GM12878 (cell line): ENCODE measurements around the gene ST7. TPM values are rescaled to one million over a fixed set of nuclear protein-coding genes. Genes with fewer than 3 reads are reported as not detected.
A peak's percentile ranks its signal among the peaks of the same experiment; 100 is the strongest.

ENCODE experiments used
- ATAC-seq: fragments of 200-7000 bp; cut with Tn5 transposase; 3 replicates; pipeline ENCODE4 v1.9.1; 2020; ENCODE audit warnings: mild to moderate bottlenecking, moderate library complexity
- BruUV-seq: library from RNA; stranded (reverse); fragments of 400-500 nt; replicated peaks from 2 replicates; lab custom pipeline; 2021; lab: Mats Ljungman, UMichigan
- CTCF ChIA-PET: fragments of 300-600 bp; sonication (Branson Sonifier 250); formaldehyde crosslinking; extraction: SDS; loops from one replicate; lab custom pipeline; 2021; ENCODE audit warnings: inconsistent platforms; lab: Yijun Ruan, JAX
- POLR2A ChIA-PET: fragments of 350-600 bp; formaldehyde crosslinking; extraction: SDS; loops from one replicate; lab custom pipeline; 2021; ENCODE audit warnings: inconsistent platforms; lab: Charles Lee
- RAD21 ChIA-PET: fragments of 300-600 bp; sonication (Branson Sonifier 250); formaldehyde crosslinking; loops from one replicate; lab custom pipeline; 2023; ENCODE audit warnings: antibody characterized with exemption; ENCODE audit not compliant: unreplicated experiment; lab: Charles Lee
- SMC1A ChIA-PET: fragments of 300-600 bp; sonication (Branson Sonifier 250); formaldehyde crosslinking; loops from one replicate; lab custom pipeline; 2023; ENCODE audit not compliant: unreplicated experiment, uncharacterized antibody; lab: Charles Lee
- DNase-seq: peaks from one replicate; pipeline ENCODE4 v3.0.0-alpha.2; 2011; ENCODE audit warnings: low read depth, low spot score
- FAIRE-seq: peaks from 3 replicates; lab custom pipeline; 2011; peaks lifted over from hg19 to GRCh38; lab: Jason Lieb, UNC
- H2AFZ ChIP-seq: 2 replicates; pipeline ENCODE4 v1.6.0; 2011; ENCODE audit warnings: low read depth, low read length, control low read depth; ENCODE audit not compliant: control insufficient read depth
- H3K27ac ChIP-seq: 2 replicates; pipeline ENCODE4 v1.5.1; 2011; ENCODE audit warnings: control low read depth; ENCODE audit not compliant: control insufficient read depth, insufficient read depth
- H3K27me3 ChIP-seq, 2 experiments: replicated peaks in 1 of 2; 2 replicates each; pipeline versions ENCODE4 v1.6.0 to v1.6.1; 2011; ENCODE audit warnings: low read length in 1 of 2; ENCODE audit not compliant: control insufficient read depth in 2 of 2, insufficient read depth in 2 of 2
- H3K36me3 ChIP-seq, 2 experiments: 2 replicates each; pipeline ENCODE4 v1.5.1; 2011; ENCODE audit warnings: low read length in 1 of 2; ENCODE audit not compliant: control insufficient read depth in 2 of 2, insufficient read depth in 2 of 2
- H3K4me1 ChIP-seq: 2 replicates; pipeline ENCODE4 v1.6.1; 2011; ENCODE audit warnings: mild to moderate bottlenecking, low read length, moderate library complexity, mixed read lengths; ENCODE audit not compliant: control insufficient read depth, insufficient read depth
- H3K4me2 ChIP-seq: 2 replicates; pipeline ENCODE4 v1.6.0; 2011; ENCODE audit warnings: control low read depth; ENCODE audit not compliant: control insufficient read depth, insufficient read depth
- H3K4me3 ChIP-seq: fragments of 200-600 bp; sonication (generic); 2 replicates; pipeline ENCODE4 v1.5.1; 2016
- H3K79me2 ChIP-seq: 2 replicates; pipeline ENCODE4 v1.6.0; 2011; ENCODE audit warnings: low read length; ENCODE audit not compliant: control insufficient read depth, insufficient read depth
- H3K9ac ChIP-seq: 2 replicates; pipeline ENCODE4 v1.8.0; 2011; ENCODE audit warnings: low read length, control low read depth, mixed read lengths; ENCODE audit not compliant: control insufficient read depth, insufficient read depth
- H3K9me3 ChIP-seq: replicated peaks from 3 replicates; pipeline ENCODE4 v1.5.1; 2011; ENCODE audit warnings: mild to moderate bottlenecking, low read length; ENCODE audit not compliant: control insufficient read depth, insufficient read depth
- H4K20me1 ChIP-seq: 2 replicates; pipeline ENCODE4 v1.6.0; 2011; ENCODE audit not compliant: control insufficient read depth, insufficient read depth
- ATF7 ChIP-seq: fragments of 450-650 bp; IDR thresholded peaks from 2 replicates; pipeline ENCODE4 v1.6.1; 2016; ENCODE audit warnings: low read depth, mild to moderate bottlenecking
- CHD4 ChIP-seq: fragments of 200-600 bp; sonication (generic); IDR thresholded peaks from 2 replicates; pipeline ENCODE4 v1.6.1; 2016; ENCODE audit warnings: mild to moderate bottlenecking
- CREM ChIP-seq: IDR thresholded peaks from 2 replicates; pipeline ENCODE4 v1.6.1; 2014; ENCODE audit warnings: antibody characterized with exemption, low read depth
- GABPA ChIP-seq: IDR thresholded peaks from 2 replicates; pipeline ENCODE4 v1.6.1; 2014; ENCODE audit warnings: antibody characterized with exemption, low read depth, mild to moderate bottlenecking, inconsistent platforms
- IKZF2 ChIP-seq, 2 experiments: fragments of 450-650 bp; IDR thresholded peaks; 2 replicates each; pipeline ENCODE4 v1.6.1; 2017; ENCODE audit warnings: mild to moderate bottlenecking in 2 of 2, moderate library complexity in 2 of 2
- JUNB ChIP-seq: IDR thresholded peaks from 2 replicates; pipeline ENCODE4 v1.6.1; 2016; ENCODE audit warnings: antibody characterized with exemption, mild to moderate bottlenecking
- MLLT1 ChIP-seq: fragments of 450-650 bp; IDR thresholded peaks from 2 replicates; pipeline ENCODE4 v1.6.1; 2016; ENCODE audit warnings: mild to moderate bottlenecking
- PRDM15 ChIP-seq: fragments of 450-650 bp; formaldehyde crosslinking; IDR thresholded peaks from 2 replicates; pipeline ENCODE4 v1.4.0; 2020; ENCODE audit warnings: mild to moderate bottlenecking, moderate library complexity
- RAD51 ChIP-seq: fragments of 450-650 bp; IDR thresholded peaks from 2 replicates; pipeline ENCODE4 v1.6.1; 2016; ENCODE audit warnings: moderate library complexity, mild to moderate bottlenecking, inconsistent platforms
- STAT1 ChIP-seq: fragments of 450-650 bp; conservative IDR thresholded peaks from 2 replicates; pipeline ENCODE4 v1.6.1; 2014; ENCODE audit warnings: antibody characterized with exemption, mild to moderate bottlenecking
- STAT3 ChIP-seq: IDR thresholded peaks from 2 replicates; pipeline ENCODE4 v1.6.1; 2011; ENCODE audit warnings: low read depth, low read length, improper control_type of control experiment
- ZBED1 ChIP-seq: IDR thresholded peaks from 2 replicates; pipeline ENCODE4 v1.6.1; 2016; ENCODE audit warnings: borderline replicate concordance
- ZBTB40 ChIP-seq: fragments of 450-650 bp; IDR thresholded peaks from 2 replicates; pipeline ENCODE4 v1.6.1; 2016; ENCODE audit warnings: mild to moderate bottlenecking, moderate library complexity, borderline replicate concordance
- WGBS: methylation state at CpG from one replicate; pipeline ENCODE4 v1.1.6; 2016; ENCODE audit warnings: low lambda C conversion rate; ENCODE audit not compliant: insufficient replicate concordance, insufficient coverage; ENCODE audit errors: missing lambda C conversion rate; 5-methylcytosine and 5-hydroxymethylcytosine counted together
- in situ Hi-C: fragments of 300-500 bp; cut with MboI; formaldehyde crosslinking; loops from 9 replicates; pipeline ENCODE4 v1.14.3; 2018; ENCODE audit warnings: mixed read lengths
- intact Hi-C: fragments of 100-400 bp; cut with micrococcal nuclease; formaldehyde crosslinking; loops from one replicate; pipeline ENCODE4 v1.14.2; 2022; ENCODE audit not compliant: unreplicated experiment
- polyA plus RNA-seq, 11 experiments: library from polyadenylated mRNA; depleted of rRNA in 4 of 11; unstranded in 6 of 11; stranded (reverse) in 5 of 11; fragments of >200 nt; fragmentation: Nextera tagmentation in 4 of 11; fragmentation: Illumina TruSeq in 1 of 11; extraction: Ambion mirVana in 4 of 11; extraction: Trizol in 1 of 11; gene quantifications; 1 replicate in 1 of 11; 2 replicates in 10 of 11; pipeline versions ENCODE4 v1.2.1 to v1.2.3, GENCODE V29; 2011 to 2016; ENCODE audit warnings: inconsistent platforms in 2 of 11, missing spikeins in 2 of 11, low read depth in 1 of 11
- total RNA-seq, 4 experiments: library from RNA; depleted of rRNA in 3 of 4; stranded (reverse); fragments of >200 nt in 3 of 4; fragmentation: Illumina TruSeq in 1 of 4; extraction: Trizol in 1 of 4; gene quantifications; 2 replicates each; pipeline versions ENCODE4 v1.2.1 to v1.2.3, GENCODE V29; 2013 to 2021

Gene ST7
- total and polyA plus RNA-seq, 10 of the 15 experiments (the other 5 are each of a cell fraction or from before 2014, with no cell fraction given), result 27.7 to 76.4 (median 53.6) TPM

GRCh38 chr7:117124591-117125220, 171.4 kb downstream of the ST7 start (continued):
- TF ChIP-seq GABPA (0 out of 2 replicates have a peak, but pooled peaks have one; percentile 15), ATF7 (peak; percentile 66), CREM (peak; percentile 75)

- DNase-seq (no peak), ATAC-seq (no peak), FAIRE-seq (no peak)
- Histone ChIP-seq H4K20me1 (no peaks in the 10 kb centered on the region), H3K4me1 (peaks cover 10% of the 10 kb centered on the region), H2AFZ (no peak overlapping the region), H3K27ac (no peak overlapping the region), H3K9ac (no peak overlapping the region), H3K36me3 (peaks cover 0 to 9% of the 10 kb centered on the region in 2 experiments; a peak in 1 of 4 replicates), H3K79me2 (peaks cover 3% of the 10 kb centered on the region), H3K4me3 (no peak overlapping the region), H3K9me3 (no peaks in the 10 kb centered on the region), H3K4me2 (no peak overlapping the region), H3K27me3 (no peaks in the 10 kb centered on the region)
- WGBS, result 94% methylated on average over 1 of the region's 1 CpG
- no TSS peak for BruUV-seq
- in situ Hi-C loops, result loop anchor here (5.0 kb wide), 1 partner anchor 199 kb away; no protein-coding TSS in a partner anchor
- intact Hi-C loops, result loop anchor here (1.0 to 5.0 kb wide), 3 partner anchors 142 to 261 kb away; no protein-coding TSS in a partner anchor
- ChIA-PET POLR2A (interaction anchor here (1.1 to 4.5 kb wide), 3 partner anchors 172 to 198 kb away, joined by 3 to 21 read pairs (median 5); no protein-coding TSS in a partner anchor), RAD21 (interaction anchor here (0.6 to 16.7 kb wide), 22 partner anchors 8 to 1027 kb away, joined by 3 to 379 read pairs (median 4); partner anchors contain the start of gene ST7), SMC1A (interaction anchor here (0.6 to 15.4 kb wide), 17 partner anchors 9 to 291 kb away, joined by 3 to 527 read pairs (median 10); partner anchors contain the start of gene ST7), CTCF (interaction anchor here (0.6 to 16.7 kb wide), 35 partner anchors 8 to 350 kb away, joined by 3 to 827 read pairs (median 7); no protein-coding TSS in a partner anchor)
- TF ChIP-seq CHD4 (no peak), STAT3 (no peak), PRDM15 (CRISPR knock-in tag) (no peak), JUNB (no peak), MLLT1 (no peak), ZBTB40 (no peak), RAD51 (no peak), STAT1 (no peak), ZBED1 (no peak), IKZF2 (IDR thresholded peaks at IDR 0.05) (no peak)
Measured at GRCh38 chr7:117126676-117127075, 173.4 kb downstream of the ST7 start.
